Mesothelial cell of epicardium (in vitro differentiated cells): ENCODE results near the gene TAGLN. TPM values are rescaled to one million over a fixed set of nuclear protein-coding genes. Genes with fewer than 3 reads are reported as not detected.

Source experiments
- DNase-seq, 2 experiments: peaks; one replicate each; pipeline ENCODE4 v3.0.0; 2021; ENCODE audit warnings: low spot score in 2 of 2; ENCODE audit not compliant: unreplicated experiment in 2 of 2
- H3K27ac Mint-ChIP-seq: 2 replicates; pipeline ENCODE4 v1.8.0; 2021; ENCODE audit warnings: mixed read lengths
- H3K27me3 Mint-ChIP-seq: 2 replicates; pipeline ENCODE4 v1.8.0; 2021; ENCODE audit warnings: low read depth, mixed read lengths
- H3K36me3 Mint-ChIP-seq: 2 replicates; pipeline ENCODE4 v1.8.0; 2021; ENCODE audit warnings: mixed read lengths
- H3K4me1 Mint-ChIP-seq: 2 replicates; pipeline ENCODE4 v1.8.0; 2021; ENCODE audit warnings: mixed read lengths
- H3K4me3 Mint-ChIP-seq: 2 replicates; pipeline ENCODE4 v1.8.0; 2021; ENCODE audit warnings: mild to moderate bottlenecking, moderate library complexity, mixed read lengths
- H3K9me3 Mint-ChIP-seq: 2 replicates; pipeline ENCODE4 v1.8.0; 2021; ENCODE audit warnings: mixed read lengths
- total RNA-seq: library from RNA; stranded (reverse); gene quantifications from 3 replicates; pipeline ENCODE4 v1.2.1, GENCODE V29; 2021
- TF ChIP-seq, protein P1 (sequence below): fragments of 200-600 bp; sonication (generic); IDR thresholded peaks from one replicate; pipeline ENCODE4 v1.5.0; 2021; ENCODE audit warnings: antibody characterized with exemption; ENCODE audit not compliant: unreplicated experiment

Gene TAGLN
- total RNA-seq, 1 donor from 2014 or later, result 197 TPM

DNA sequence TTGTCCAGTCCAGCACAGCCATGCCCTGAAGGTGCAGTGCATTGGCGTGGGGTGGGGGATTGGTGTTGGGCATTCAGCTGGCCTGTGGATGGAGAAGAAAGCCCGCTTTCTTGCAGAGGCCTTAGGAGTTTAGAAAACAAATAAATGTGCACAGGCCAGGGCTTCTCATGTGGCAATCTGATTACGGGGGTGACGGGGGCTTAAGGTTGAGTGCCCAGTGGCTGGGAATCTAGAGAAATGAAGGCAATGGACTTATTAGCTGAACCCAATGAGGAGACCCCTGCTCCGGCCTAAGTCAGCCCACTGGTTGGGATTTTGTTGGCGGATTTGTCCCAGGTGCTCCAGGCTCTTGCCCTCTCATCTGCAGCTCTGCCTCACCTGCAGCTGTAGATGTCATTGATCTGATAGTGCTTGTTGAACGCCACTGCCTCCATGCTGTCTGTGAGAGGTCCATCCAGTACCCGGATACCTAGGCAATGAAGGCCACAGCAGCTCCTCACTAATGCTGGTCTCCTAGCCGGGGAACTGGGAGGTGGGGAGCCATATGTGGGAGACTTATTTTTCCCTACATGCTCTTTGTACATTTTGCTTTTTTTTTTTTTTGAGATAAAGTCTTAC is 26.5 kb downstream of the TAGLN start:
- Mint-ChIP-seq H3K9me3 (no peaks in the 10 kb centered on the region), H3K27ac (no peak overlapping the region), H3K4me3 (no peak overlapping the region), H3K4me1 (peaks cover 12% of the 10 kb centered on the region), H3K36me3 (peaks cover 7% of the 10 kb centered on the region), H3K27me3 (no peaks in the 10 kb centered on the region)
- TF ChIP-seq, protein P1, sequence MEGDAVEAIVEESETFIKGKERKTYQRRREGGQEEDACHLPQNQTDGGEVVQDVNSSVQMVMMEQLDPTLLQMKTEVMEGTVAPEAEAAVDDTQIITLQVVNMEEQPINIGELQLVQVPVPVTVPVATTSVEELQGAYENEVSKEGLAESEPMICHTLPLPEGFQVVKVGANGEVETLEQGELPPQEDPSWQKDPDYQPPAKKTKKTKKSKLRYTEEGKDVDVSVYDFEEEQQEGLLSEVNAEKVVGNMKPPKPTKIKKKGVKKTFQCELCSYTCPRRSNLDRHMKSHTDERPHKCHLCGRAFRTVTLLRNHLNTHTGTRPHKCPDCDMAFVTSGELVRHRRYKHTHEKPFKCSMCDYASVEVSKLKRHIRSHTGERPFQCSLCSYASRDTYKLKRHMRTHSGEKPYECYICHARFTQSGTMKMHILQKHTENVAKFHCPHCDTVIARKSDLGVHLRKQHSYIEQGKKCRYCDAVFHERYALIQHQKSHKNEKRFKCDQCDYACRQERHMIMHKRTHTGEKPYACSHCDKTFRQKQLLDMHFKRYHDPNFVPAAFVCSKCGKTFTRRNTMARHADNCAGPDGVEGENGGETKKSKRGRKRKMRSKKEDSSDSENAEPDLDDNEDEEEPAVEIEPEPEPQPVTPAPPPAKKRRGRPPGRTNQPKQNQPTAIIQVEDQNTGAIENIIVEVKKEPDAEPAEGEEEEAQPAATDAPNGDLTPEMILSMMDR, result no peak
- DNase-seq, result no peak

DNA sequence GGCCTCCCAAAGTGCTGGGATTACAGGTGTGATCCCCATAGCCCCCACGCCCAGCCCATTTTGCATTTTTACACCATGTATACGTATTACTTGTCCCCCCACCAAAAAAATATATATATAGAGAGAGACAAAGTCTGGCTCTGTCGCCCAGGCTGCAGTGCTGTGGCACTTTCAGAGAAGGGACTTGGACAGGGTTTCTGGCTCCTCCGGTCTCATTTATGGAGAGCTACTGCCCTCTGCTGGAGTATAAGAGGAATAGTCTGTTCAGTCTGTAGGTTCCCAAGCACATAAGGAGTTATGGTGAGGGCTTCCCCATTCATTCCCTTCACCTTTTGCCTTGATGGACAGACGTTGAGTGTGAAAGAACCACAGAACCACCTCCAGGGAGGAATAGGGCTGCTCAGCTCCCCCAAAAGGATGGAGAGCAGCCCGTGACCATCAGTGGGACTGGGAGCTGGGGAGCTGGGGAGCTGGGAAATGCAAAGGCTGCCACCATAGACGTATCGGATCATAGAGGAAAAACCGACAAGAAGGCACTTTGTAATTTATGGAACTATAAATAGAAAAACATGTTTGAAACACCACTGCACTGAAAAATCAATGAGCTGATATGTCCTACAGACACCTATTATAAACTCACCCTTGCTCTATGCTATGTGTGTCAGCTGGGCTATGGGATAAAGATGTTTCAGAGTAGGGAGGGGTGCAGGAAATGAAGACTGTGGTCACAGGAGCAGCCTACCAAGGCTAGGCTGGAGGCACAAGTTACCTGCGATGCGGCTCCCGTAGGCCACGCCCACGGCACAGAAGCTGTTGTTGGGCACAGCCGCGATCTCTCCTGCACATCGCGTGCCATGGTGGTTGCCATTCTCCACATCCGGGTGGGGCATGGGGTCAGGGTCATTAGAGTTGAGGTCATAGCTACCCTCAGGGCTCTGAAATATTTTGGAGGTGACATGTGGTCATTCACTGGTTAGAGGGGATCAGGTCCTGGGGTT is 27.5 kb downstream of the TAGLN start:
- TF ChIP-seq, protein P1, result peak; percentile 73
- Mint-ChIP-seq H3K27me3 (no peaks in the 10 kb centered on the region), H3K27ac (no peak overlapping the region), H3K9me3 (no peaks in the 10 kb centered on the region), H3K36me3 (peaks cover 7% of the 10 kb centered on the region), H3K4me3 (no peak overlapping the region), H3K4me1 (peaks cover 23% of the 10 kb centered on the region)
- DNase-seq, result no peak

DNA sequence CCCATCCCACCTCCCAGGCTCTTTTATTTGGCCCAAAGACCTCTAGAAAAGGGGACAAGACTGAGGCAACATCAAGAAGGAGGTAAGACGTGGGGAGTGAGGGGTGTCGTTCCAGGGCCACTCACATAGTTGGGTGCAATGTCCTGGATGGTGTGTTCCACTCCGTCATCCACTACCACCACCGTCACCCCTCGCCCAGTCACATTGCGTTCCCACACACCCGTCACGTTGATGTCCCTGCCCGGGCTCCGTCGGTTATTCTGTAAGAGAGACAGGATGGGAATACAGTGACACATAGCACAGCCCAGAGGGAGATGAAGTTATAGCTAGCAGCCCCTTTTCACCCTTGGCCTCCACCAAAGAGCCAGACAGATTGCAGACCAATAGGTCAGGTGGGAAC is 28.9 kb downstream of the TAGLN start:
- DNase-seq, result no peak
- TF ChIP-seq, protein P1, result no peak
- H3K4me1 Mint-ChIP-seq, result peaks cover 20% of the 10 kb centered on the region
- peaks cover 7% of the 10 kb centered on the region for H3K36me3 Mint-ChIP-seq
- no peak overlapping the region for H3K4me3 Mint-ChIP-seq
- H3K27me3 Mint-ChIP-seq, result no peaks in the 10 kb centered on the region
- H3K9me3 Mint-ChIP-seq, result no peaks in the 10 kb centered on the region
- no peak overlapping the region for H3K27ac Mint-ChIP-seq

DNA sequence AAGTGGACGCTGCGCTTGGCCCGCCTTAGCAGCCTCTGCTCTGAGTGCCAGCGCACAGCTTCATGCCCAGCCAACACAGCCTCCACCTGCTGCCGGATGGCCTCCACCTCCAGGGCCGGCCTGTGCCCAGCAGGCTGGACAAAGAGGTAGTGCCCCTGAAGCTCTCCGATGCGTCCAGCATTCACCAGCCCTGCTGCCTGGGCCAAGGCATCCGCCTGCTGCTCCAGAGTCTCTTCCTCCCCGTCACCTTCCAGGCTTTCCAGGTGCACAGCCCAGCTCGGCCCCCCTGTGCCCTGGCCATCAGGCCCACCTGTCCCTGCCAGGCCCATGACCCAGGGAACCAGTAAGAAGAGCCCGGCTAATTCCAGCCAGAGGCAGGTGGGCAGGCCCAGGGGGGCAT is 30.2 kb downstream of the TAGLN start:
- no peaks in the 10 kb centered on the region for H3K9me3 Mint-ChIP-seq
- H3K4me3 Mint-ChIP-seq, result no peak overlapping the region
- no peak for DNase-seq
- no peak overlapping the region for H3K27ac Mint-ChIP-seq
- peaks cover 32% of the 10 kb centered on the region for H3K4me1 Mint-ChIP-seq
- TF ChIP-seq, protein P1, result no peak
- H3K27me3 Mint-ChIP-seq, result no peaks in the 10 kb centered on the region
- peaks cover 7% of the 10 kb centered on the region for H3K36me3 Mint-ChIP-seq

DNA sequence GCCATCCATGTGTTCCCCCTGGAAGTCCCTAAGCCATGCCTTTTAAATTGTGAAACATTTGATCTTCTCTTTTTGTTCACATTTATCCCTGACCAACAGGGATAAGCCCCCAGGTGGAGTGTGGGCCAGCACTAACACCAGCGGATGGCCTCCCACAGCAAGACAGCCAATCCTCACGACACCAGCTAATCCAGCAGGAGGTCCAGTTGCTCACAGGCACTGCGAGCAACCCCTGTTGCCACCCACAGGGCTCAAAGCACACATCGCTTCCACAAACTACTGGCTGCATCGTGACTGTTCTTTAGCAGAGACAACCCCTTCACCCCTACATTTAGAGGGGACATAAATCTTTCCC is 30.7 kb downstream of the TAGLN start:
- no peak overlapping the region for H3K27ac Mint-ChIP-seq
- TF ChIP-seq, protein P1, result no peak
- H3K27me3 Mint-ChIP-seq, result no peaks in the 10 kb centered on the region
- no peaks in the 10 kb centered on the region for H3K9me3 Mint-ChIP-seq
- no peak overlapping the region for H3K4me3 Mint-ChIP-seq
- no peak for DNase-seq
- peaks cover 7% of the 10 kb centered on the region for H3K36me3 Mint-ChIP-seq
- H3K4me1 Mint-ChIP-seq, result peaks cover 32% of the 10 kb centered on the region
